IMR-90 (cell line): ENCODE measurements around the gene ARHGAP15. TPM values are rescaled to one million over a fixed set of nuclear protein-coding genes. Genes with fewer than 3 reads are reported as not detected.

Experiments
- ATAC-seq: fragments of 200-7000 bp; cut with Tn5 transposase; 2 replicates; pipeline ENCODE4 v1.9.1; 2020; ENCODE audit warnings: low read depth, mild to moderate bottlenecking, moderate library complexity
- BruUV-seq: library from RNA; stranded (reverse); fragments of 400-500 nt; replicated peaks from 2 replicates; lab custom pipeline; 2021; lab: Mats Ljungman, UMichigan
- CTCF ChIA-PET: fragments of 300-600 bp; formaldehyde crosslinking; extraction: SDS; loops from one replicate; lab custom pipeline; 2021; ENCODE audit warnings: antibody characterized with exemption; lab: Yijun Ruan, JAX
- POLR2A ChIA-PET: fragments of 300-600 bp; sonication (Branson Sonifier 250); formaldehyde crosslinking; loops from one replicate; lab custom pipeline; 2022; ENCODE audit warnings: antibody characterized with exemption; ENCODE audit not compliant: unreplicated experiment; lab: Charles Lee
- DNase-seq: peaks from one replicate; pipeline ENCODE4 v3.0.0; 2013
- H2AFZ ChIP-seq: replicated peaks from 2 replicates; pipeline ENCODE3; 2013; ENCODE audit warnings: low read length, mild to moderate bottlenecking; ENCODE audit not compliant: poor library complexity
- H2AK5ac ChIP-seq: 2 replicates; pipeline ENCODE4 v1.6.1; 2013; ENCODE audit warnings: low read depth, low read length, inconsistent platforms
- H2AK9ac ChIP-seq: replicated peaks from 2 replicates; pipeline ENCODE3; 2013; ENCODE audit warnings: mild to moderate bottlenecking, low read depth, low read length, moderate library complexity; ENCODE audit not compliant: poor library complexity
- H2BK120ac ChIP-seq: 2 replicates; pipeline ENCODE4 v1.6.1; 2013; ENCODE audit warnings: low read depth, low read length, inconsistent platforms
- H2BK15ac ChIP-seq: 3 replicates; pipeline ENCODE4 v1.6.1; 2013; ENCODE audit warnings: low read depth, low read length, inconsistent platforms
- H2BK20ac ChIP-seq: 2 replicates; pipeline ENCODE4 v1.6.1; 2013; ENCODE audit warnings: low read depth, mild to moderate bottlenecking, inconsistent platforms, low read length, moderate library complexity
- H2BK5ac ChIP-seq: 2 replicates; pipeline ENCODE4 v1.6.1; 2013; ENCODE audit warnings: mild to moderate bottlenecking, low read depth, low read length, inconsistent platforms; ENCODE audit not compliant: poor library complexity, severe bottlenecking
- H3K14ac ChIP-seq: replicated peaks from 2 replicates; pipeline ENCODE4 v1.6.1; 2013; ENCODE audit warnings: low read depth, low read length, inconsistent platforms
- H3K18ac ChIP-seq: 2 replicates; pipeline ENCODE4 v1.6.1; 2013; ENCODE audit warnings: low read depth, low read length, control low read depth
- H3K23ac ChIP-seq: 2 replicates; pipeline ENCODE4 v1.6.1; 2013; ENCODE audit warnings: low read depth, low read length, inconsistent platforms
- H3K27ac ChIP-seq: 2 replicates; pipeline ENCODE4 v1.5.1; 2013; ENCODE audit warnings: mild to moderate bottlenecking, control low read depth, low read length; ENCODE audit not compliant: insufficient read depth
- H3K27me3 ChIP-seq: 2 replicates; pipeline ENCODE4 v1.6.1; 2013; ENCODE audit warnings: low read length; ENCODE audit not compliant: control insufficient read depth, insufficient read depth
- H3K36me3 ChIP-seq: 2 replicates; pipeline ENCODE4 v1.6.1; 2013; ENCODE audit warnings: low read length, mixed read lengths; ENCODE audit not compliant: control insufficient read depth, insufficient read depth
- H3K4ac ChIP-seq: 2 replicates; pipeline ENCODE4 v1.6.1; 2013; ENCODE audit warnings: low read depth, low read length, inconsistent platforms
- H3K4me1 ChIP-seq: 2 replicates; pipeline ENCODE4 v1.6.1; 2013; ENCODE audit warnings: low read length, mixed read lengths; ENCODE audit not compliant: control insufficient read depth, insufficient read depth
- H3K4me2 ChIP-seq: 2 replicates; pipeline ENCODE4 v1.6.1; 2013; ENCODE audit warnings: low read depth, mild to moderate bottlenecking, control low read depth, low read length, moderate library complexity
- H3K4me3 ChIP-seq: 2 replicates; pipeline ENCODE4 v1.5.1; 2013; ENCODE audit warnings: low read depth, mild to moderate bottlenecking, control low read depth, low read length, moderate library complexity; ENCODE audit not compliant: insufficient read depth
- H3K56ac ChIP-seq: 2 replicates; pipeline ENCODE4 v1.6.1; 2013; ENCODE audit warnings: low read length, inconsistent platforms; ENCODE audit not compliant: insufficient read depth; ENCODE audit errors: extremely low read depth
- H3K79me1 ChIP-seq, 2 experiments: 2 replicates each; pipeline ENCODE4 v1.6.1; 2013; ENCODE audit warnings: low read length in 2 of 2, inconsistent platforms in 1 of 2, low read depth in 1 of 2
- H3K9ac ChIP-seq: 2 replicates; pipeline ENCODE4 v1.6.1; 2013; ENCODE audit warnings: low read depth, low read length, control low read depth
- H3K9me1 ChIP-seq: 2 replicates; pipeline ENCODE4 v1.6.1; 2013; ENCODE audit warnings: low read length, inconsistent platforms; ENCODE audit not compliant: insufficient read depth
- H3K9me3 ChIP-seq: 2 replicates; pipeline ENCODE4 v1.6.1; 2013; ENCODE audit warnings: low read length; ENCODE audit not compliant: control insufficient read depth, insufficient read depth
- H4K20me1 ChIP-seq: 2 replicates; pipeline ENCODE4 v1.6.1; 2013; ENCODE audit warnings: low read length, inconsistent platforms; ENCODE audit not compliant: insufficient read depth
- H4K5ac ChIP-seq: 2 replicates; pipeline ENCODE4 v1.6.1; 2013; ENCODE audit warnings: mild to moderate bottlenecking, low read depth, low read length, control low read depth
- H4K8ac ChIP-seq, 2 experiments: 2 replicates each; pipeline ENCODE4 v1.6.1; 2013; ENCODE audit warnings: low read depth in 2 of 2, low read length in 2 of 2, control low read depth in 1 of 2, inconsistent platforms in 1 of 2
- H4K91ac ChIP-seq: 2 replicates; pipeline ENCODE4 v1.6.1; 2013; ENCODE audit warnings: low read depth, low read length, inconsistent platforms; ENCODE audit not compliant: insufficient read depth
- MAFK ChIP-seq: IDR thresholded peaks from 2 replicates; pipeline ENCODE4 v1.6.1; 2012; ENCODE audit warnings: low read depth, low read length, improper control_type of control experiment
- SMC3 ChIP-seq: fragments of 150-350 bp; IDR thresholded peaks from 2 replicates; pipeline ENCODE4 v1.6.1; 2016; ENCODE audit warnings: low read depth, mild to moderate bottlenecking, antibody characterized with exemption, low read length, moderate library complexity
- USF2 ChIP-seq: fragments of 150-350 bp; IDR thresholded peaks from 2 replicates; pipeline ENCODE4 v1.6.1; 2017; ENCODE audit warnings: mild to moderate bottlenecking, antibody characterized with exemption, low read length, low read depth
- WGBS, 2 experiments: methylation state at CpG; one replicate each; pipeline versions ENCODE4 v1.1.5 to v1.1.7; 2013; ENCODE audit warnings: missing lambda C conversion rate in 2 of 2; ENCODE audit not compliant: insufficient read length in 1 of 2; ENCODE audit errors: extremely low coverage in 2 of 2; 5-methylcytosine and 5-hydroxymethylcytosine counted together
- dilution Hi-C: fragments of 300-500 bp; cut with HindIII; formaldehyde crosslinking; loops from one replicate; pipeline ENCODE4 v1.14.3; 2018; ENCODE audit warnings: low sequenced_read_pairs; ENCODE audit not compliant: unreplicated experiment
- in situ Hi-C: fragments of 300-500 bp; cut with MboI; formaldehyde crosslinking; loops from 3 replicates; pipeline ENCODE4 v1.14.3; 2019; ENCODE audit warnings: low sequenced_read_pairs, inconsistent platforms, mixed read lengths
- intact Hi-C: fragments of 100-400 bp; cut with micrococcal nuclease; formaldehyde crosslinking; loops from 2 replicates; pipeline ENCODE4 v1.10.0; 2022
- polyA plus RNA-seq, 3 experiments: library from polyadenylated mRNA; depleted of rRNA; stranded (reverse); fragments of >200 nt; gene quantifications; 2 replicates each; pipeline ENCODE4 v1.2.3, GENCODE V29; 2012; ENCODE audit warnings: low replicate concordance in 1 of 3
- total RNA-seq: library from RNA; depleted of rRNA; stranded (reverse); fragments of >200 nt; gene quantifications from 2 replicates; pipeline ENCODE4 v1.2.3, GENCODE V29; 2012

ARHGAP15 gene
- total and polyA plus RNA-seq, 2 of the 4 experiments (the other 2 are of a cell fraction), result not detected

- in situ Hi-C loops, result no loop called here
- Histone ChIP-seq H3K56ac (no peak overlapping the region), H3K9me1 (no peaks in the 10 kb centered on the region), H3K4me2 (no peak overlapping the region), H2BK5ac (no peak overlapping the region), H3K9me3 (no peaks in the 10 kb centered on the region), H2BK15ac (no peak overlapping the region), H3K36me3 (no peaks in the 10 kb centered on the region), H3K27me3 (no peaks in the 10 kb centered on the region; the same call in 1 of the 2 replicates), H4K91ac (no peak overlapping the region), H2AFZ (no peak overlapping the region), H3K4me1 (no peaks in the 10 kb centered on the region), H3K4me3 (no peak overlapping the region), H2AK5ac (no peak overlapping the region), H2BK120ac (no peak overlapping the region), H4K5ac (no peak overlapping the region), H3K18ac (no peak overlapping the region), H3K79me1 (no peaks in the 10 kb centered on the region), H2BK20ac (no peak overlapping the region), H2AK9ac (no peak overlapping the region), H3K27ac (no peak overlapping the region), H3K9ac (no peak overlapping the region), H4K8ac (no peak overlapping the region), H3K23ac (no peak overlapping the region), H3K14ac (no peak overlapping the region), H3K4ac (no peak overlapping the region), H4K20me1 (no peaks in the 10 kb centered on the region)
- WGBS, 2 experiments, result no CpG with 5 or more reads among the region's 1 CpG
- ATAC-seq, result no peak
- intact Hi-C loops, result no loop called here
- ChIA-PET POLR2A (no interaction called here), CTCF (interaction anchor here (0.5 kb wide), 1 partner anchor 8 kb away, joined by 3 read pairs; no protein-coding TSS in a partner anchor)
- dilution Hi-C loops, result no loop called here
- no TSS peak for BruUV-seq
- no peak for DNase-seq
- TF ChIP-seq SMC3 (no peak), MAFK (no peak), USF2 (no peak)
These were observed 62.9 kb downstream of the ARHGAP15 start for GRCh38 chr2:143192106-143192505.
